Naive thymus-derived CD4-positive, alpha-beta T cell (primary cell): ENCODE data around the gene SH3RF3. TPM values are rescaled to one million over a fixed set of nuclear protein-coding genes. Genes with fewer than 3 reads are reported as not detected.
A peak's percentile ranks its signal among the peaks of the same experiment; 100 is the strongest.

Experiments
- ATAC-seq: fragments of 150-1000 bp; cut with Tn5 transposase; 2 replicates; pipeline ENCODE4 v1.10.0; 2021; ENCODE audit warnings: mild to moderate bottlenecking, moderate library complexity
- CTCF ChIA-PET: fragments of 350-600 bp; sonication (Branson Sonifier 250); formaldehyde crosslinking; loops from one replicate; lab custom pipeline; 2021; ENCODE audit warnings: antibody characterized with exemption; lab: Charles Lee
- POLR2A ChIA-PET: fragments of 350-600 bp; sonication (Branson Sonifier 250); formaldehyde crosslinking; loops from one replicate; lab custom pipeline; 2021; ENCODE audit warnings: antibody characterized with exemption, inconsistent platforms; lab: Charles Lee
- DNase-seq, 9 donors: peaks; one replicate each; pipeline versions ENCODE4 v3.0.0 to v3.0.0-alpha.2; 2020 to 2022; ENCODE audit warnings: mixed read lengths in 1 of 9
- H3K27ac ChIP-seq: one replicate; pipeline ENCODE4 v1.7.0; 2013; ENCODE audit warnings: mild to moderate bottlenecking, low read depth, low read length, moderate library complexity
- H3K27me3 ChIP-seq, 2 donors: one replicate each; pipeline ENCODE4 v1.7.0; 2013; ENCODE audit warnings: low read length in 2 of 2, mild to moderate bottlenecking in 2 of 2, moderate library complexity in 2 of 2; ENCODE audit not compliant: control insufficient read depth in 2 of 2, insufficient read depth in 2 of 2
- H3K36me3 ChIP-seq, 3 experiments: 1 replicate in 2 of 3; 2 replicates in 1 of 3; pipeline ENCODE4 v1.7.0; 2013; ENCODE audit warnings: low read length in 3 of 3, mild to moderate bottlenecking in 3 of 3, moderate library complexity in 1 of 3; ENCODE audit not compliant: insufficient read depth in 3 of 3, control insufficient read depth in 2 of 3
- H3K4me1 ChIP-seq, 2 donors: one replicate each; pipeline ENCODE4 v1.7.0; 2013; ENCODE audit warnings: low read length in 2 of 2, mild to moderate bottlenecking in 2 of 2, moderate library complexity in 1 of 2; ENCODE audit not compliant: control insufficient read depth in 2 of 2, insufficient read depth in 2 of 2
- H3K4me3 ChIP-seq: 2 replicates; pipeline ENCODE4 v1.7.0; 2013; ENCODE audit warnings: mild to moderate bottlenecking, low read length
- H3K9me3 ChIP-seq, 3 experiments: 1 replicate in 2 of 3; 2 replicates in 1 of 3; pipeline ENCODE4 v1.7.0; 2013; ENCODE audit warnings: low read length in 3 of 3; ENCODE audit not compliant: control insufficient read depth in 2 of 3
- H3K27ac Mint-ChIP-seq, 9 donors: one replicate each; pipeline ENCODE4 v1.8.0; 2020 to 2022; ENCODE audit warnings: mixed read lengths in 9 of 9, mild to moderate bottlenecking in 8 of 9, moderate library complexity in 5 of 9, inconsistent platforms in 2 of 9
- H3K27me3 Mint-ChIP-seq, 5 donors: one replicate each; pipeline ENCODE4 v1.8.0; 2021 to 2022; ENCODE audit warnings: mixed read lengths in 5 of 5, mild to moderate bottlenecking in 1 of 5
- H3K36me3 Mint-ChIP-seq, 5 donors: one replicate each; pipeline ENCODE4 v1.8.0; 2020 to 2022; ENCODE audit warnings: mixed read lengths in 5 of 5, mild to moderate bottlenecking in 3 of 5, inconsistent platforms in 1 of 5
- H3K4me1 Mint-ChIP-seq, 7 donors: one replicate each; pipeline ENCODE4 v1.8.0; 2020 to 2022; ENCODE audit warnings: mixed read lengths in 7 of 7, mild to moderate bottlenecking in 3 of 7, inconsistent platforms in 1 of 7
- H3K4me3 Mint-ChIP-seq, 10 donors: one replicate each; pipeline ENCODE4 v1.8.0; 2020 to 2022; ENCODE audit warnings: mild to moderate bottlenecking in 10 of 10, mixed read lengths in 10 of 10, moderate library complexity in 6 of 10, inconsistent platforms in 2 of 10
- H3K9me3 Mint-ChIP-seq, 11 donors: one replicate each; pipeline ENCODE4 v1.8.0; 2020 to 2022; ENCODE audit warnings: mixed read lengths in 11 of 11, mild to moderate bottlenecking in 4 of 11, inconsistent platforms in 1 of 11, moderate library complexity in 1 of 11
- intact Hi-C, 2 donors: fragments of 100-400 bp; cut with micrococcal nuclease; formaldehyde crosslinking; loops; one replicate each; pipeline ENCODE4 v1.15.1; 2023
- polyA plus RNA-seq, 2 donors: library from polyadenylated mRNA; unstranded; fragments of 300-500 nt; fragmentation: Illumina TruSeq; gene quantifications; one replicate each; pipeline ENCODE4 v1.2.3, GENCODE V29; 2021
- total RNA-seq, 6 experiments: library from RNA in 5 of 6; stranded (reverse) in 5 of 6; gene quantifications; 1 replicate in 5 of 6; 2 replicates in 1 of 6; pipeline ENCODE4 v1.2.3 and lab custom pipeline; 2021 to 2026

Gene SH3RF3
- total and polyA plus RNA-seq, 7 experiments from 2014 or later, result 0.19 to 11.5 (median 4.8) TPM

- DNase-seq (no peak), ATAC-seq (no peak)
- no peak overlapping the region for H3K27ac ChIP-seq
- H3K27me3 ChIP-seq, result no peaks in the 10 kb centered on the region
- intact Hi-C loops, result no loop called here
- no peak overlapping the region for H3K27ac Mint-ChIP-seq
- H3K4me1 ChIP-seq, result no peaks in the 10 kb centered on the region
- peaks cover 0 to 7% (median 0%) of the 10 kb centered on the region in 5 donors for H3K27me3 Mint-ChIP-seq
- H3K9me3 Mint-ChIP-seq, result peaks cover 6 to 30% (median 10%) of the 10 kb centered on the region in 11 donors
- peaks cover 0 to 13% (median 9%) of the 10 kb centered on the region in 7 donors for H3K4me1 Mint-ChIP-seq
- H3K36me3 ChIP-seq, result no peaks in the 10 kb centered on the region
- H3K36me3 Mint-ChIP-seq, result peaks cover 0 to 6% (median 0%) of the 10 kb centered on the region in 5 donors
- no peak overlapping the region for H3K4me3 Mint-ChIP-seq
- ChIA-PET POLR2A (interaction anchor here (0.6 kb wide), 1 partner anchor 11 kb away, joined by 3 read pairs; no protein-coding TSS in a partner anchor), CTCF (interaction anchor here (1.0 kb wide), 1 partner anchor 15 kb away, joined by 6 read pairs; no protein-coding TSS in a partner anchor)
- H3K9me3 ChIP-seq, result peaks cover 0 to 7% (median 0%) of the 10 kb centered on the region in 3 experiments
- H3K4me3 ChIP-seq, result no peak overlapping the region
Measured at GRCh38 chr2:109094144-109094543, 34.9 kb upstream of the SH3RF3 start.

GRCh38 chr2:109098251-109098920 lies 30.6 kb upstream of the SH3RF3 start:
- POLR2A ChIA-PET, result no interaction called here
- no peak for ATAC-seq
- Histone ChIP-seq H3K9me3 (peaks cover 0 to 7% (median 0%) of the 10 kb centered on the region in 3 experiments), H3K27ac (no peak overlapping the region), H3K4me1 (peaks cover 0 to 11% of the 10 kb centered on the region in 2 donors), H3K27me3 (no peaks in the 10 kb centered on the region), H3K36me3 (no peaks in the 10 kb centered on the region), H3K4me3 (no peak overlapping the region)
- Mint-ChIP-seq H3K9me3 (peaks cover 3 to 22% (median 10%) of the 10 kb centered on the region in 11 donors), H3K27me3 (peaks cover 0 to 20% (median 0%) of the 10 kb centered on the region in 5 donors), H3K4me1 (peaks cover 4 to 33% (median 28%) of the 10 kb centered on the region in 7 donors), H3K4me3 (no peak overlapping the region), H3K27ac (peak overlapping the region in 2 of 9 donors; percentile 13 to 78), H3K36me3 (peaks cover 0 to 6% (median 0%) of the 10 kb centered on the region in 5 donors)
- intact Hi-C loops, result no loop called here
- CTCF ChIA-PET, result no interaction called here
- no peak for DNase-seq

- peaks cover 0 to 20% (median 0%) of the 10 kb centered on the region in 5 donors for H3K27me3 Mint-ChIP-seq
- DNase-seq, result no peak
- peaks cover 3 to 17% (median 6%) of the 10 kb centered on the region in 11 donors for H3K9me3 Mint-ChIP-seq
- ChIA-PET CTCF (no interaction called here), POLR2A (no interaction called here)
- peaks cover 0 to 6% (median 0%) of the 10 kb centered on the region in 5 donors for H3K36me3 Mint-ChIP-seq
- H3K27ac Mint-ChIP-seq, result peak overlapping the region in 2 of 9 donors; percentile 13 to 78
- no peak for ATAC-seq
- H3K4me3 ChIP-seq, result no peak overlapping the region
- peaks cover 0 to 13% of the 10 kb centered on the region in 2 donors for H3K4me1 ChIP-seq
- H3K36me3 ChIP-seq, result no peaks in the 10 kb centered on the region
- H3K4me3 Mint-ChIP-seq, result peak overlapping the region in 1 of 10 donors; percentile 17
- peaks cover 0 to 7% (median 0%) of the 10 kb centered on the region in 3 experiments for H3K9me3 ChIP-seq
- intact Hi-C loops, result no loop called here
- no peak overlapping the region for H3K27ac ChIP-seq
- no peaks in the 10 kb centered on the region for H3K27me3 ChIP-seq
- H3K4me1 Mint-ChIP-seq, result peaks cover 4 to 36% (median 33%) of the 10 kb centered on the region in 7 donors
Measured at GRCh38 chr2:109098921-109099273, 30.1 kb upstream of the SH3RF3 start.

GRCh38 chr2:109102588-109103233 lies 26.3 kb upstream of the SH3RF3 start:
- intact Hi-C loops, result loop anchor here in 1 of 2 donors (1.0 to 2.0 kb wide), 3 partner anchors 70 to 174 kb away; partner anchors contain the start of gene EDAR
- peak; percentile 57 for ATAC-seq
- peak overlapping the region in 8 of 9 donors; percentile 21 to 87 (median 66) for H3K27ac Mint-ChIP-seq
- peaks cover 4 to 41% (median 36%) of the 10 kb centered on the region in 7 donors for H3K4me1 Mint-ChIP-seq
- H3K4me3 Mint-ChIP-seq, result peak overlapping the region in 8 of 10 donors; percentile 33 to 74 (median 64)
- no peak overlapping the region for H3K27ac ChIP-seq
- DNase-seq, result peak in 7 of 9 donors; percentile 17 to 45 (median 33)
- no peaks in the 10 kb centered on the region for H3K9me3 ChIP-seq
- peaks cover 0 to 3% (median 0%) of the 10 kb centered on the region in 11 donors for H3K9me3 Mint-ChIP-seq
- no peaks in the 10 kb centered on the region for H3K27me3 ChIP-seq
- H3K4me1 ChIP-seq, result peaks cover 0 to 13% of the 10 kb centered on the region in 2 donors
- H3K4me3 ChIP-seq, result no peak overlapping the region
- ChIA-PET CTCF (interaction anchor here (0.9 to 1.4 kb wide), 4 partner anchors 26 to 174 kb away, joined by 3 to 4 read pairs (median 3); no protein-coding TSS in a partner anchor), POLR2A (interaction anchor here (1.1 to 2.6 kb wide), 3 partner anchors 45 to 408 kb away, joined by 3 to 21 read pairs (median 7); no protein-coding TSS in a partner anchor)
- H3K36me3 Mint-ChIP-seq, result no peaks in the 10 kb centered on the region
- no peaks in the 10 kb centered on the region for H3K36me3 ChIP-seq
- H3K27me3 Mint-ChIP-seq, result peaks cover 0 to 18% (median 0%) of the 10 kb centered on the region in 5 donors

GRCh38 chr2:109105113-109105512 lies 23.9 kb upstream of the SH3RF3 start:
- Histone ChIP-seq H3K4me1 (peaks cover 0 to 13% of the 10 kb centered on the region in 2 donors), H3K9me3 (no peaks in the 10 kb centered on the region), H3K36me3 (no peaks in the 10 kb centered on the region), H3K27me3 (no peaks in the 10 kb centered on the region), H3K27ac (no peak overlapping the region), H3K4me3 (no peak overlapping the region)
- Mint-ChIP-seq H3K4me3 (no peak overlapping the region), H3K4me1 (peaks cover 4 to 34% (median 28%) of the 10 kb centered on the region in 7 donors), H3K36me3 (no peaks in the 10 kb centered on the region), H3K9me3 (no peaks in the 10 kb centered on the region), H3K27ac (no peak overlapping the region), H3K27me3 (peaks cover 0 to 13% (median 0%) of the 10 kb centered on the region in 5 donors)
- DNase-seq, result no peak
- intact Hi-C loops, result no loop called here
- CTCF ChIA-PET, result no interaction called here
- POLR2A ChIA-PET, result interaction anchor here (2.6 kb wide), 1 partner anchor 47 kb away, joined by 7 read pairs; no protein-coding TSS in a partner anchor
- no peak for ATAC-seq

GRCh38 chr2:109108740-109109139 lies 20.3 kb upstream of the SH3RF3 start:
- intact Hi-C loops, result no loop called here
- Mint-ChIP-seq H3K9me3 (no peaks in the 10 kb centered on the region), H3K36me3 (no peaks in the 10 kb centered on the region), H3K4me3 (no peak overlapping the region), H3K27ac (no peak overlapping the region), H3K27me3 (peaks cover 0 to 2% (median 0%) of the 10 kb centered on the region in 5 donors), H3K4me1 (peaks cover 0 to 8% (median 3%) of the 10 kb centered on the region in 7 donors)
- Histone ChIP-seq H3K9me3 (no peaks in the 10 kb centered on the region), H3K4me1 (no peaks in the 10 kb centered on the region), H3K4me3 (no peak overlapping the region), H3K27ac (no peak overlapping the region), H3K27me3 (no peaks in the 10 kb centered on the region), H3K36me3 (no peaks in the 10 kb centered on the region)
- ChIA-PET POLR2A (no interaction called here), CTCF (no interaction called here)
- DNase-seq, result no peak
- ATAC-seq, result no peak
